ENCODE data around the gene CADPS.

The CADPS gene

DNA sequence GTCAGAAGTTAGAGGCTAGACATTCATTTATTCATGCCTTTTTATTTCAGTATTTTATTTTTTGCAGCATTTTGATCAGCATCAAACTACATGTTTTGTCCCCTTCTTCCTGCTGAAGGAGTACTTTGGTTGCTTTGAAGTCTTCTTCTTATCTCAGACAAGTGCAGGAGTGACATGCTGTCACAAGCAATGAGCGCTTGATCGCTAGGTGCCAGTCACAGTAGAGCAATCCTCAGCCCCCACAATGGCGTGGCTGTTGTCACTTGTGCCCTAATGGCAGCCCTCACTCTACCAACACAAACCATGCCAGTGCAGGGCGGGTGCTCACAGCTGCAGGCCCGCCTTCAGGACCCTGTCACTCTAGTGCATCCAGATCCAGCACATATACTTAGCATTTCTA, 317.2 kb downstream of the CADPS start:
- DNase-seq (ENCODE audit: low read depth in 2 of 2) = no peak

DNA sequence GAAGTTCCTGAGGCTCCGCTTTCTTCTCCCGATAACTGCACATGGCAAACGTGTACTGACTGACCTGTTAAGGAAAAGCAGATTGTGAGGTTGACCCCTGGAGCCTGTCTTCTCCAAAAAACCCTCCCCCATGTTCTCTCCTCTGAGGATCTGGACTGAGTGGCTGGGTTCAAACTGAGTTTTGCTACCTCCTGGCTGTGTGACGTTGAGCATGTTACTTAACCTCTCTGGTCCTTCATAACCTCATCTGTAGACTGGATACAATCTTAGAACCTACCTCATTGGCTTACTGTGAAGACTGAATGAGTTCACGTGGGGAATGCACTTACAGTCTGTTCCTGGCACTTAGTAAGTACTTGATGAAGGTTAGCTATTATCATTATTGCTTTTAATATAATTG, 317.8 kb downstream of the CADPS start:
- DNase-seq (ENCODE audit: low read depth in 2 of 2) = no peak

DNA sequence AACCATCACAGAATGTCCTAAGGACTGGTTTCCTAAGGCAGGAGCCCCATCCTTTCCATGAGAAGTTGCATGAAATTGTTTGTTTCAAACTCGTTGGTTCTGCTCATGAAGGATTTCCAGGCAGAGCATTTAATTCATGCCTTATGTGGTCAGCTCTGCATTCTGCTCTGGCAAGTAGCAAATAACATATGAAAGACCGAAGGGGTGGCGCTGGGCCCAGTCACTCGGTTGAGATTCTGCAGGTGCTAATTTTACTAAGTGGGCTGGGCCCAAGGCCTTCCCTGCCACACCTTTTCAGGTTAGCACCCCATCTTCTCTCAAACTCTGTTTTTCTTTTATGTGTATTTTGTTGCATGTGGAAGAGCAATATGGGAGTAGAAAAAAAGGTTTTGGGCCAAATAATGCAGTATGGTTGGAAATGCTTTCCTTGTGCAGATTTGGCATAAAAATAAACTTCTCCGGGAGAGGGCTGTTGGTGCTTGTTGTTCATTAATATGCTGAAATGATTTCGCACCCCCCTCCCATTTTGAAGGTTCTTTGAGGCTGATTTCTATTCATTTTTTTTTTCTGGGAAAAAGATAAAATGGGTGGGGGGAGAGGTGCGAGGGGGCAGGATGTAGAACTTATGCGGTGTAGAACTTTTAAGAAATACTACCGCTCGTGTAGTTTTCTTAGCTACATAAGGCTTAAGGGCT, 318.9 kb downstream of the CADPS start:
- no peak for DNase-seq (ENCODE audit: low read depth in 2 of 2)

DNA sequence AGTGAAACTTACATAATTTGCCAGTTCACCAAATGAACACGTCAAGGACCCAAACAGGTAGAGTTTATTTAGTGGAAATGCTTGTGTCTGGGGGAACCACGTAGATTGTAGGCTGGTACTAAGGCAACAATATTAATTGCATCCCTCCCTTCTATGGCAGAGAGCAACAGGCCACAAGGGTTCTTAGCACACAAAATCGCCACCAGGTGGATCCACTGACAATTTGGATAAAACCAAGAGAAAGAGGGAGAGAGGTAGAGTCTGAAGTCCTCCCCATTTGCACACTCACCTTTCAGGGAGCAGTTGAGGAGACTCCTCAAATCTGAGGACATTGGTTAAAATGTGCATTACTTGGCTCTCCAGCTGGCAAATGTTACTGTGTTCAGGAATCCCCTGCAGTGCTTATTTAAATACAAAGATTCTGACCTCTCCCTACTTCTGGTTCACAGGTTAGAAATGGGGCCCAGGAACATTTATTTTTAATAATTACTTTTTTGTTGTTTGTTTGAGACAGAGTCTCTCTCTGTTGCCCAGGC, 320.9 kb downstream of the CADPS start:
- DNase-seq (ENCODE audit: low read depth in 2 of 2) = no peak

DNA sequence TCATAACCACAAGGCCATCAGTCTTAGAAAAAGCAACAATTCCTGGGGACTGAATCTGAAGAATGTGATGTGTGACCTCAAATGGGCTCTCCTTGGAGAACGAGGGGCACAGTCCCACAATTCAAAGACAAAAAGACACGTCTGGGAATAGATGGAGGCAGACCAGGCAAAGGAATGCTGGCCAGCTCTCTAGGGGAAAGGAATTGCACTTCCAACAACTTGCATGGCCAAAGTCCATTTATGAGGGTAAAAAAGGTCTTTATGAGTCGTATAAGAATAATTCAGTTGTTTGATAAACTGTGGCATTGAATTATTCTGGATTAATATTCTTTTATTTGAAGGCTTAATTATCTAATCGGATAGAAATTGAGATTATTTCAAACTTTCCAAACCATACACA, 321.4 kb downstream of the CADPS start:
- DNase-seq (ENCODE audit: low read depth in 2 of 2) = no peak

DNA sequence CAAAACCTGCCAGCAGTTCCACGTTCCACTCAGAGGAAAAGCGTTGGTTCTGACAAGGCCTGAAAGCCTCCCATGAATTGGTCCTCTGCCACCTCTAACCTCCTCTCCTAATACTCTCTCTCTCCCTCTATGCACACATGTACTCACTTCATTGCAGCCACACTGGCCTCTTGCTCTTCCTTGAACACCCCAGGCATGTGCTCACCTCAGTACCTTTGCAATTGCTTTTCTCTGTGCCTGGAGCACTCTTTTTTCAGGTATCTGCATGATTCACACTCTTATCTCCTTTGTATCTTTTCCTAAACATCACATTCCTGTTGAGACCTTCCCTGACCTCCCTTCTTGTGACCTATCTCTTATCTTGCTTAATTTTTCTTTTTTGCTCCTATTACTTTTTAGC, 323.7 kb downstream of the CADPS start:
- no peak for DNase-seq (ENCODE audit: low read depth in 2 of 2)

DNA sequence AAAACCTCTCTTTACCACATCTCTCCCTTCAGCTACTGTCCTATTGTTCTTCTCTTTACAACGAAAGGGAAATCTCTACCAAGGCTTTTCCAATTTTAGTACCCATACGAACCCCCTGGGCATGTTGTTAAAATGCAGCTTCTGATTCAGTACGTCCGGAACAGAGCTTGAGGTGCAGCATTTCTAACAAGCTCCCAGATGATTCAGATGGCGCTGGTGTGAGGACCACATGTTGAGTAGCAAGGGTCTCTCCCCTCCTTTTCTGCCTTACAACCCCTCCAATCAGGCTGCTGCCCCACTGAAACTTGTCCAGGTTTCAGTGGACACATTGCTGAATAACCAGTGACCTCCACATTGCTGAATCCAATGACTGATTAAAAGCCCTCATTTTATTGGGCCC, 324.8 kb downstream of the CADPS start:
- no peak for DNase-seq (ENCODE audit: low read depth in 2 of 2)

DNA sequence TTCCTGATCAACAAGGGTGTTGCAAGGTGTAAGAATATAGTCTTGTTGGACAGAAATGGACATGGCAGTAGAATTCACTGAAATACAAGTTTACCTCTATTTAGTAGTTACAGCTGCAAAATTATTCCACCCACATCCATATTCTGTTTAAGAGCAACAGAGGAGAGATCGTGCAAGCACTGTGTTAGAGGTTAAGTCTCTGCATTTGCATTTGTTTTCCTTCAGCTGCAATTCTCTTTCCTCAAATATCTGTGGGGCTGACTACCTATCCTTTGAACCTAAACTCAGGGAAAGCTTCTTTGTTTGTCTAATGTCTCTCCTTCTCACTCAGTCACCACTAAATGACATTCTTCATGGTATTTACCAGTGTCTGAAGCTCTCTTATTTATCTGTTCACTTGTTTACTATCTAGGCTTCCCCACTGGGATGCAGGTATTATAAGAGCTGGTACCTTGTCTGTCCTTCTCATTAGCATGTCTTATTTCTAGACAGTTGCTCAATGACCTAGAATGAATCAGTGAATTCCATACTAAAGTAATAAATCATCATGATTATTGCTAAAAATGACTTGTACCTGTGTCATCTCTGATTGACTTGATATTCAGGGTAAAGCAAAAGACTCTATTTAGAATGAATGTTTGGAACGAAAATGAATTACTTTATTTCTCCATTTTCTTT, 326.5 kb downstream of the CADPS start:
- DNase-seq (ENCODE audit: low read depth in 2 of 2) = no peak

DNA sequence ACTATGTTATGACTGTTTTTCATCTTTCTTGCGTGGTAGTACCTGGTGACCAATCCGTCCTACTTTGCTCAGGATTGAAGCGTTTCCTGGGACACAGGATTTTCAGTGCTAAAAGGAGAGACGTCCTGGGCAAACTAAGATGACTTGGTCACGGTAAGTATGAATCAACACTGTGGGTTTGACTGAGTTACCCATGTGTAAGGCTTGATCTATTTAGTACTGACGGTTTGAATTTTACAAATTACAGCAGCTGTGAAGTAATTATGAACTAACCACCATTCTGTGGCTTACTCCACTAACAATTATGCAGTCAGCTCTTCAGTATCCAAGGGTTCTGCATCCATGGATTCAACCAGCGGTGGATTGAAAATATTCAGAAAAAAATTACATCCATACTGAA, 328.9 kb downstream of the CADPS start:
- no peak for DNase-seq (ENCODE audit: low read depth in 2 of 2)

DNA sequence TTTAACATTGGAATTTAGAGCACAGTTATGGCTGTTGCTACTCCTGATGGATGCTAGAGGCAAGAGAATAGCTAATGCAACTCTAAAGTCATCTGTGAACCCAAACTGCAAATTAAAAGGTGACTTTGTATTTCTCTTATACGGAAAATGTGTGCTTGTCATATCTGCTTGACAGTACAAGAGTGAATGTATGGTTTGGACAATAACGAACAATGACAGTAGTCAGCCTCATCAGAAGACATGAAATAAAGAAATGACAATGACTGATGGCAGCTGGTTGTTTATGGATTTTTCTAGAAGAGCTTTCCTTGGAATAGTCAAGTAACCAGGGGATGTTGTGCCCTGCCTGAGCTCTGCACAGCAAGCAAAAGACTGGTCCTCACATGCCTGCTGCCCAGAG, 333.0 kb downstream of the CADPS start:
- no peak for DNase-seq (ENCODE audit: low read depth in 2 of 2)

DNA sequence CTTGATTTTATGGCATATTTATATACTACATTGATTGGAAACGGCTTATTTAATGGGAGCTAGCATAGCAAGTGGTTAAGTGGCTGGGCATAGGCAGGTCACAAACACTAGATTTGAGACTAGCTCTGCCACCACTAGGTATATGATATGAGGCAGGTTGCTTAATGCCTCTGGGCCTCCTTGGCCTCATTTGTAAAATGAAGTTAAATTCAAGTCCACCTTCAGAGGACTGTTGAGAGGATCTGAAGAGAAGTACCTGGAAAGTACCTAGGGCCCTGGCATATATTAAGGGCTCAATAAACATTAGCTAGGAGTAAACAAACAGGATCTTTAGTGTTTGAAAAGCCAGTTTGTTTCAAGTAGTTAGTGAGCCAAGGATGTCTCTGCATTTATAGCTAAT, 335.5 kb downstream of the CADPS start:
- DNase-seq (ENCODE audit: low read depth in 2 of 2) = no peak

DNA sequence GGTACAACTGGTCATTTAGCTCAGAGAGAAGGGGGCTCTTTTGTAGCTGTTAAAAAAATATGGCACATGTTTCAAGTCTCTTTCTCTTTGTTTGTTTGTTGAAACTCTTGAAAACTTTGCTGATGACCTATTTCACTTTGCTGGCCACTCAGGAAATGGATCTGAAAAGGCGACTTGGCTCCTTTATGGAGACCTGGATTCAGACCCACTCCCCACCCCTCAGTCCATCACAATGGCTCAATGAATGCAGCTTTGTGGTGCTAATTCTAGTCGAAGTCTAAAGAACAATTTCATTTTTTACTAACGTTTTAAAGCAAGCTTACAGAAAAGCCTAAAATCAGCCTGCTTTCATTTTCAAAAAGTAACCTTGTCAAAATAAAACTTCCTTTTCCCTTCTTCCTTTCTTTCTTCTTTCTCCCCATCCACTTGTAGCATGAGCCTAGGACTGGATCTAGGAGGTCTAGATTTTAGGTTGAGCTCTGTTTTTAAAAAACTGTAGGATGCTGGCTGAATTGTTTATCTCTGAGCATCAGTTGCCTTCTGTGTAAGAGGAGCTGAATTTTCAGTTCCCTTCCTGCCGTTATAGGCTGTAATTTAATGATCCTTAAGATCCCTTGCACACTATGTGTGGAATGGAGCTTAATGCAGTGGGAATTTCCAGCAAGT, 336.4 kb downstream of the CADPS start:
- no peak for DNase-seq (ENCODE audit: low read depth in 2 of 2)

DNA sequence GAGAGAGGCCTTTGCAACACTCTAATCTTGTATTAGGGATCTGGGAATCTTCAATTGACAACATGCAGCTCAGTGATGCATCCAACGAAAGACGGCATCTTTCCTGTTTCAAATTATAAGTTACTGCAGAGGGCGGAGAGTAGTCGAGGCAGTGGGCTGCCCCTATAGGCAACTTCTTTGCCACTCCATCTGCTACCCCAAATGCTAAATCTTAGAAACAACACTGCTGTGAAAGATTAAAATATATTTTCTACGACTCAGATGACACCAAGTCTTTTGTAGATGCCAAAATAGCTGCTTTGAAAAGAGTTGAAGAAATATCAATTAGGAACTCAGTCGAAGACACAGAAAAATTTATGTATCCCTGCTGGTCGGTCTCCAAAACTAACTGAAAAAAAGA, 340.9 kb downstream of the CADPS start:
- no peak for DNase-seq (ENCODE audit: low read depth in 2 of 2)

DNA sequence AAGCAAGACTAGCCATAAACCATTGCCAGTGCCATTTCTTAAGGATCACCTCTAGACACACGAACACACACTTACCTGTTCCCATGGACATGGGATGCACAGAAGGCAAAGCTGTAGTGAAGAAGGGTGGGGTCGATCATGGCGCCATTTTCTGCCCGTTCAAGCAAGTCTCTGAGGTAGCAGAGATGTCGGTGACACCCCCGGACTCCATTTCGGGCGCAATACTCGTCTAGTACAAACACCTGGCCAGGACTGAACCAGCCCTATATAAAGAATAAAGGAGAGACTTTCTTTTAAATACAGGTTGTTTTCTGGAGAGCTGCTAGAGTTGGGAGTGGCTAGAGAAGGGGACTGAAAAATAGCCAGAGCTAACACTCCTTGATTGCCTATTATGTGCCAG, 342.4 kb downstream of the CADPS start:
- no peak for DNase-seq (ENCODE audit: low read depth in 2 of 2)

DNA sequence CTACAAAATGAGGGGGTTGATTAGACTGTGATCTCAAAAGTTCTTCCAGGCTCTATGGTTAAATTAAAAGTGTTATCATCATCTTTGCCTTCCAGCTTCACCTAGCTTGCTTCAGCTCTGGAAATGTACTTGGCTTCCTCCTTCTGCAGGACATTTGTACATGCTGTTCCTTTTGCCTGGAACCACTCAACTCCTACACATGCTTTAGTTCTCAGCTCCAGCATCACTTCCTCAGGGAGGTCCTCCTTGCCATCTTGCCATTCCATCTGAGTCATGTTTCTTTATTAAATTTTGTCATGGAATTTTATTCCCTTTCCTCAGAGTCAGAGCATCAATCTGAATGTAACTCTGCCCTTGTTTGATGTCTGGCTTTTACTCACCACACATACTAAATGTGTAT, 343.2 kb downstream of the CADPS start:
- DNase-seq (ENCODE audit: low read depth in 2 of 2) = no peak

DNA sequence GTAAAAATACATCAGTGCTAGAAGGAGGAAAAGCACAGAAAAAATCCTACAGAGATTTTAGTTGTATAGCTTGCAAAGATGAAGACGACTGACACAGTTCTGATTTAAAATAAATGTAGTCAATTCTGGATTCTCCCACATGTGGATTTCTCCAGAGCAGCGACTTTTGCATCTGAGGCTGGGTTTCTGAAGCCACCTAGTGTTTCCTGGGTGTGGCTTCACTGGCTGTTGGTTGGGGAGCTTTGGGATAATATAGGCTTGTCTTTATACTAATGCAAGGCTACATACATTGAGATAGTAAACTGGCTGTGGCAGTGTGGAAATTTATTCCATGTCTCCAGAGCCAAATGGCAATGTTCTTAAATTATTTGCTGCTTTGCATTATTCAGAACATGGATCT, 343.7 kb downstream of the CADPS start:
- no peak for DNase-seq (ENCODE audit: low read depth in 2 of 2)

DNA sequence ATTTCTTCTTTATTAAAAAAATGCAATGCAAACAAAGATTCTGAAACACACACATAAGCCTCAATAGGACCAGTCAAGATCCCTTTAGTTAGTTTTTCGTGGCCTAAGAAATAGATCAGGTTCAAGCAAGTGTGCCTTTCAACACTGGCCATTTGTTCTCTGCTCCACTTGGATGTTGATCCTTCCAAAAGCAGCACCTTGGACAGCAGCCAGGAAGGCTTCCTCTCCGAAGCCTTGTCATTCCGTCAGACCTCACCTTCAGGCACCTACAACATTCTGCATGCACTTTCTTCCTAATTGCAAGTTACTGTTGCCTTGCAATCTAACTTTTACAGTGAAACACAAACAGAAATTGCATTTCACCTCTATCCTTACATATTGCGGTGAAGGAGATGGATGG, 346.0 kb downstream of the CADPS start:
- no peak for DNase-seq (ENCODE audit: low read depth in 2 of 2)

DNA sequence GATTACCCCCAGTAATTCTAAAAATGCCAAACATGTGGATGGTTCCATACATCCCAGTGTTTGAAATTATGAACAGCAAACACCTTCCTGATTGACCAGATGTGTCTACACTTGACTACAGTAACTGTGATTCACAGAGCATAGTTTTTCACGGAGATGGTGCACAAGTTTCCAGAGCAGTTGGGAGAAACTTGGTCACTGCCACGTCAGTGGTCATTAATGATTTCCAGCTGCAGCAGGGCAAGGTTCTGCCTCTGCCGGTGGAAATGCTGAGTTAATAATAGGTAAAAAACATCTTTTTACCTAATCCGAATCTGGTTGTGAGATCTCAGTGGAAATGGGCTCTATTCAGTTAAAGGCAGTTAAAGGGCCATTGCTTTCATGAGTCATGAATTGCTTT, 347.7 kb downstream of the CADPS start:
- DNase-seq (ENCODE audit: low read depth in 2 of 2) = no peak

DNA sequence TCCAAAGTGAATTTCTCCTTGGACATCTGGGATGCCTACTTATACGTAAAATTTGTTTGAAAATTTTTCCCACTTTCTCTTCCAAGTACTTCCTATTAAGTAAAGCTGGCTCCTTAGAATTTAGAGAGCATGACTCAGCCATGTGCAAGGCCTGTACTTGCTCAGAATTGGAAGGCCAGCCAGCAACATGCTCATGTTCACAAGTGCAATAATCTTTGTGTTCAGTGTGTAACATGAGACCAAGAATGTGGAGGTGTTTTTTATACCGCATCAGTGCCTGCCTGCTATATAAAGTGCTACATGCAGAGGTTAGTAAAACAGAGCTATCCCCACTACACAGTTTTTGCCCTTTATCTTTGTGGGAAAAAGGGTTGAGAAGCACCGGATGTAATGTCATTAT, 349.9 kb downstream of the CADPS start:
- DNase-seq (ENCODE audit: low read depth in 2 of 2) = no peak

DNA sequence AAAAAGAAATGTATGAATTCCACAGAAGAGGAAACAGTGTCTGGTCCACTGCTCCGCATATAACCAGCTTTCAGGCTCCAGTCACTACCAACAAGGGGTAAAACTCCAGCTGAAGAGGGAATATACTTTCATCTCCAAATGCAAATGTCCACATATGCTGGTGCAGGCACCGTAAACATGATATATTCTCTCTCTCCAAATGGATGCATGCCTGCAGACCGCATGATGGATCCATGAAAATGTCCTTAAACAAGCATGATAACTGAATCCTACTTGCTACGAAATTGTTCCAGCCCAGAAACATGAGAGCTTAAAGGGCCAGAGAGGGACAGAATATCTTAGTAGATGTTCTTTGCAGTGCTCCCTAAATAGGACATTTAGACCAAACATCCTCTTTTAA, 351.5 kb downstream of the CADPS start:
- DNase-seq (ENCODE audit: low read depth in 2 of 2) = no peak

DNA sequence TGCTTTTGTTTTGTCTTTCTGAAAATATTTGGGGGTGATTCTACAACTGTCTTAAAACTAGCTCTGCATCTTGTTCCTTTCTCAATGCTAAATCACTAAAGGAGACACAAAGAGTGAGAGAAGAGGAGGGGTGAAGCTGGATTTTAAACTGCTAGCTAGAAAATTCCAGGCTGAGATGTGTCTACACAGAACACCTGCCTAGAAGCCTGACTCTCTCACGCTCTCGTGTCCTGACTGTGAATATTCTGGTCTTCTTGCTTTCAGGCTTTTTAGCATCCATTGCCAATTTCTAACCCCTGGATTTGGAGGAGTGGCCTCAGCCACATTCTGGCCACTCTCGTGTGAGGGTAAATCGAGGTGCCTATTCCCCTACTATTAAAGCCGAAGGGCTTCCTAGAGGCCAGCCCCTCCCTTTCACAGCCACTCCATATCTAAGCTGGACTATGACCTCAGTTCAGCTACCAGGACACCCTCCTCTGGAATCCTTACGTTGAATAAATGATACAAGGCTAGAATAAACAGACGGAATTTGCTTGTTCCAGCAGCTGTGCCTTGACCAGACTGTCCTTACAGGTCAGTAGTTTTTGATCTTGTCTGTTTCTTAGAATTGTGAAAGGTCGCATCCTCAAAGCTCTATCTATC, 353.6 kb downstream of the CADPS start:
- DNase-seq (ENCODE audit: low read depth in 2 of 2) = no peak

DNA sequence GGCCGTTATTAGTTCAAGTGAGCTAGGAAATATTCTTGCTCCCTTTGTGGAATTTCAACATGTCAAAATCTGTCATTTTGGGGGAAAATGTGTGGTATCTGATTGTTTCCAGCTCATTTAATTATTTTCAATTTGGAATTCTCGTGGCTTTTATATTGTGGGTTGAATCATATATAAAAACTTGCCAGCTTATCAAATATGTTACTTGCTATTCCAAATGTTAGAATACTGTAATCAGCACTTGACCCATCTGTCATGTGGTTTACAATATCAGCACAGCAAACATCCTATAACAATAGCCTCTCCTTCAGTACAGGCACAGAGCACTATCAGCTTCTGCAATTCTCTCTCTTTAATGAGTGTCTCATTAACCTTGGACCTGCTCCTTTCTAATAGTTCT, 371.7 kb downstream of the CADPS start:
- no peak for DNase-seq (ENCODE audit: low read depth in 2 of 2)

Measured in stimulated activated CD4-positive, alpha-beta T cell treated with anti-CD3 and anti-CD28 coated beads, Interleukin-1b, Interleukin-23, amount 100 ng/mL, for 1 hour (primary cell).